ENCODE measurements around the gene RABGAP1.

The RABGAP1 gene

DNA sequence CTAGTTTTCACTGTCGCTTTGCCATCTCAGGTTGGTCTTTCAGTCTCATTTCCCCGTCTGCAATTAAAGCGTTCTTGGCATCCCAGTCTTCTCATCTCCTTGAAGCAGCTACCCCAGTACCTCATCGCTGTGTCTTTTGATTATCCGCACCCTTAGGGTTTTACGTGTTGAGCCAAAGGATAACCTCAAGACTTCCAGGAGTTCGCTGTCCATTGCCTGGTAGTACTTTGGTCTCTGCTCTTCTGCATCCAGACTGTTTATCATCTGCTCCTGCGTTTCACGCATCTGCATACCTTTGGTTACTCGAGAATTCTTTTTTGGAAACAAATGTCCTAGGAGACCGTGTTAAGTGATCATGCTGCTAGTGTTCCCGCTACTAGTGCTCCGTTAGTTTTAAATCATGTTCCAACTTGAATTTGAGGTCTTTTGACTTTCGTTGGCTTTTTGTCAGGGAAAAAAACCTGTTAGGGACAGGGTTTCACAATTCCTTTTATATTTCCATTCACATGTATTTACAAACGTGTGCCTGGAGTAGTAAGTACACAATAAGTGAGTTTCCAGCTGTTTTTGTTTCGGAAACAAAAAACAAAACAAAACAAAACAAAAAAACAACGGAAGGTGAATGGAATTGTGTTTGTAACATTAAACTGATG, 888 bp downstream of the RABGAP1 start:
- intact Hi-C loops (cut with DNase I) = no loop called here
- no peak for DNase-seq

DNA sequence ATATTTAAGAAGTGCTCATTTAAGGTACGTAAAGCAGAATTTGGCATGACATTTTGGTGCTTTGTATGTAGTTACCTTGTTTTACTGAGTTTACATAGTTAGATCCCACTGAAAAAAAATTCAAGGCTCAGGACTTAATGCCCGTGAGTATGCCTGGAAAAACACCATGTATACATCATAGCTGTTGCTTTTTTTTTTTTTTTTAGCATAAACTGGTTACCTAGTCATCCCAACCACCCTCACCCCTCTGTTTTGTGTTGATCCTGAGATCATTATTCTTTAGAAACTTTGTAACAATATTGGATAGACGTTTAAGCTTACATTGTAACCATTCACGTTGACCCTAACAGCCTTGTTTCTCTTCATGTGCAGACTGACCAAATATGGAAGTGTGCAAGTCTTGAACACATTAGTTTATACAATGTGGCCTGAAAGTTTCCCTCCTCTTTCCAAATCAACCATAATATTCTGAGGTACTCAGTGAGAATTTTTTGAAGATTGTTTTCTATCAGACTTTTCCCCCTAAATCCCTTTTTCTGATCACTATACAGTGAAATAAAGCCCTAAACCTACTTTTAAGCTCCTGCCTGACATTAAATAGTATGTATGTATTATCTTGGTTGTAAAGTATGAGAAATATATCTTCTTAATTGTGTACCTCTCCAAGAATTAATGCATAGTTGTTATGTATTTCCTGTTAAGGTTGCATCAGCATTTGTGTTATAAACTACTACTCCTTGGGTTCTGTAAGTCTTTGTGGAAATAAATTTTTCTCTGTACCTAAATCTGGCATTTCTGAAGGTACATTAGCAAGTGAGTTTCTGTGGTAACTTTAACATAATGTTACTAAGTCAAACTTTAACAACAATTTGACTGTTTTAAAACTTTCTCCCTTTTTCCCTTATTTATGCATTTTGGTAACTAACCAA, 4.4 kb downstream of the RABGAP1 start:
- intact Hi-C loops (cut with DNase I) = no loop called here
- no peak for DNase-seq

DNA sequence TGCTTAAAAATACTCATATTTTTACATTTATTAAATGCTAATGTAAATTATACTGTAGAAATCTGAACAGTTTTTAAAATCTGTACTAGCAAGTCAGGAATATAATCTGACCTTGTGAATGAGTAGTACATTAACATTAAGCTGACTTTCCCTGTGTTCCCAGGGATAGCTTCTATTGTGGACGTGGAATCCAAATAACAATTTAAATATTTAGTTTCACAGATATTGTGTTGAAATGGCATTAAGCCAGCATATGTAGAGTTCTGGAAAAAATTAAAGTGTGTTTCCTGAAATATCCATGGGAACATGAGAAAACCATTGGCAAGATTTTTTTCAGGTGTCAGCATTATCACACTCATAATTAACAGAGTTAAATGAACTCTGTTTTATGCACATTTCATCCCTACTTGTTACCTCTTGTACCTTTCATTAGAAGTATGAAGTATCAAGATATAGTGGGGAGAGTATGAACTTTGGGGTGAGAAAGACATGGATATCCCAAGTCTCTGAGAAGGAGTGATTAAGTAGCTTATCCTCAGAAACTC, 5.7 kb downstream of the RABGAP1 start:
- intact Hi-C loops (cut with DNase I) = no loop called here
- DNase-seq = no peak

DNA sequence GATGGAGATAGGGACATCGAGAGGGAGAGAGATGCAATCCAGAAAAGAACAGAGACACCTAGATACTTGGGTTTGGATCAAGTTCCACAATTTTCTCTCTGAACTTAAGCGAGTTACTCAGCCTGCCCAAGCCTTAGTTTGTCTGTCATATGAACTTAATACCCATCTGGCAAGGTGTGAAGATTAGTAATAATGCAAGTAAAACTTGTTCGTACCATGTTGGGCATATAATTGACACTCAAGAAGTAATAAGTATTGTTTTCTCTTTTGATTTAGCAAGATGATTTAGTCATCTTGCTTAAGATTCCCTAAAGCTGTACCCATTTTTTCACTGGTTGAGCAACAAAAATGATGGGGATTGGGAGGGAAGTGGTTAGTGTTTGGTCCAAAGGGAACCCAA, 7.5 kb downstream of the RABGAP1 start:
- intact Hi-C loops (cut with DNase I) = no loop called here
- DNase-seq = no peak

DNA sequence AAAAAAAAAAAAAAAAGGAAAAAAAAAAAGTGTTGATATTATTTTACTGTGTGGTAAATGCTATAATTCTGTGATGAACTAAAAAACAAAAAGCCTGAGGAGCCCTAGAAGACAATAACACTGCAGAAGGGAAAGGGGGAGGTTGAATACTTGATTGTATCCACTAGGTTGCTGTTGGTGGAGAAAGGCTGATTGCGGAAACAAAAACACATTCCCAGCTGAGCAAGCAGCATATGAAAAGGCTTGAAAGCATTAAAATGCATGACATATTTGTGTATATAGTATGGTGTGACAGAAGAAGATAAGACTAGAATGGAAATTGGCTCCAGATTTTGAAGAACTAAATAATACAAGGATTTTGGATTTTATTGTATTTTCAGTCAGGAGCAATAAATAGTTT, 8.9 kb downstream of the RABGAP1 start:
- no peak for DNase-seq
- intact Hi-C loops (cut with DNase I) = no loop called here

DNA sequence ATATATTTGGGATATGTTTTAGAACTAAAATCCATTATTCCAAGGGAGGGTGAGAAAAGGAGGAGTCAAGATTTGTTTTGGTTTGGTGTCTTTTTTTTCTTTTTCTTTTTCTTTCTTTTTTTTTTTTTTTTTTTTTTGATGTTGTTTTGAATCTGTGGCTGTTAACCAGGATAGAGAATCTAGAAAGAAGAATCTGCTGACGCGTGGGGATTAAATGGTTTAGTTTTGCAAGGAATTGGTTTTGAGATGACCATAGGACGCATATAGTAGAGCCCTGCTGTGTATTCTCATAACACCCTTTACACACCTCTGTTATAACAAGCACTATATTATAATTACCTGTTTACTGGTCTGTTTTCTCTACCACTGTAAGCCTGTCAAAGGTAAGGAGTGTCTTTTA, 9.4 kb downstream of the RABGAP1 start:
- DNase-seq = no peak
- intact Hi-C loops (cut with DNase I) = no loop called here

DNA sequence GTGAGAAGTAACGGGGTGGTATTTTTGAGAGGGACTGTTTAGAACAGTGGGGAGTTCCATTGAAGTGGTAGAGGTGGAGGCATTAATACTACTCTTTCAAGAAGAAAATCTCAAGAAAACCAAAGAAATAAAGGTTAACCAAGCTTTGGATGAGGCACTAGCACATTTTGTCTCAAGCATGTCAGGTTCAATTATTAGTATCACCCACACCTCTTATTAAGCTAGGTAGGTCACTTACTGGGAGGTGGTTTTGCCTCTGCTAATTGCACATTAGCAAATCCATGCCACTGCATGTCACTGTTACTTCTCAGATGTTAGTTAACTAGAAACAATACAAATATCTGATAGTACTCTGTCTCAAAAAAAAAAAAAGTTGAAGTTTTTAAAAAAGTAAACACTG, 10.2 kb downstream of the RABGAP1 start:
- intact Hi-C loops (cut with DNase I) = no loop called here
- no peak for DNase-seq

DNA sequence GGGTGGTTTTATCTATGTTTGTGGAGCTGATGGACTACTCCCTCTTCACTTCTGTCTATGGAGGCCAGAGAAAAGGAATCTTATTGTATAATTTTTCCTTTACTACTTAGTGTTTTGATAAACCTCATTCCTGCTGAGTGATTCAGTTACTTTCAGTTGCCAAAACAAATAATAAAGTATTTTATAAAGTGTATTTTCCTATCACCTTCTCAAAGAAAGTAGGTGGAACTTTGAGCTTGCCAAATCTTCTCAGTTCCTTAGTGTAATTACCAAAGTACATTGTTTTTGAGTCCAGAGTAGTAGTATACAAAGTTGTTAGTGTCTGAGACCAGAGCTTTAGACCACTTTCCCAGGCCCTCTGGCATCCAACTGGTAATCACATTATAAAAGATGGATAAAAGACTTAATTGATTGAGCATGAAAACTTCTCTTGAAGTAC, 13.5 kb downstream of the RABGAP1 start:
- DNase-seq = no peak
- intact Hi-C loops (cut with DNase I) = no loop called here

DNA sequence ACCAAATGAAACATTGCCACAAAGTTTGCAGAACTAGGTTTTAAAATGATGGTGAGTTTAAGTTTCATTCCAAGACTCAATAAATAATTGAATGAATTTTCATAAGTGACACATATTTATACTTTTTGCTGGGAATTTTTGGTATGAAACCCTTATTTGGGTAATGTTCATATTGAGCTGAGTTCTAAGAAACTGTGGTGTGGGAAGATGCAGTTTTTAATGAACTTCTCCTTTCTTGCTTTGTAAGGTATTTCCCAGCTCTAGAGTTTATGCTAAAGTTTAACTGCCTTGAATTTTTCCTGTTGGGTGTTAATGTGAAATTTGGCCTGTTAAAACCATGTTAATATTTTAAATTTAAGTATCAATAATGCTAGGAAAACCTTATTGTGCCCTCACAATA, 15.1 kb downstream of the RABGAP1 start:
- intact Hi-C loops (cut with DNase I) = no loop called here
- no peak for DNase-seq

DNA sequence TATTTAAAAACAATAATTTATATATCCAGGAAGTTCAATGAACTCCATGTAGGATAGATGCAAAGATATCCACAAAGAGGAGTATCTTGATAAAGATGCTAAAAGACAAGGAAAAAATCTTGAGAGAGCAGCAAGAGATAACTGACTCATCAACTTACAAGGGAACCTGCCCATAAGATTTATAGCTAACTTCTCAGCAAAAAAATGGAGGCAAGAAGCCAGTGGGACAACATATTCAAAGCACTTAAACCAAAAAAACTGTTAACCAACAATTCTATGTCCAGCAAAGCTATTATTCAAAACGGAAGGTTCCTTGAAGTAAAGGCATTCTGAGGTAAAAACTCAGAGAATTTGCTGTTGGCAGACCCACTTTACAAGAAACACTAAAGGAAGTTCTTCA, 20.3 kb downstream of the RABGAP1 start:
- DNase-seq = no peak
- intact Hi-C loops (cut with DNase I) = no loop called here

DNA sequence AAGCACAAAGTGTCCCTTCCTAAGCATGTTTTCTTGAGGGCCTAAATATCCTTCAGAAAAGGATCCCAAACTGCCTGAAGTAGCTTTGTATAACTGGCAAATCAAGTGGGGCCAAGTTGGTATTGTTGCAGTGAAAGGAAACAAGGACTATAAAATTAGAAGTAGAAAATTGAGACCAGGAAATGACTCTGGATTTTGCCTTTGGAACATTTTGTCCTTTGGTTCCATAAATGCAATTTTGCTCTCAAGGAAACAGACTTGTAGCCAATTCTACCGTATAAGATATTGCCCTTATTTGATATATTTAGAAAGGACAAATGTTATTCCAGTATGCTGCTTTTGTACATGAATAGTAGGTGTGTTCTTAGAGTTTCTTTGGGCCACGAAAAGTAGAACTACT, 34.4 kb downstream of the RABGAP1 start:
- intact Hi-C loops (cut with DNase I) = no loop called here
- no peak for DNase-seq

DNA sequence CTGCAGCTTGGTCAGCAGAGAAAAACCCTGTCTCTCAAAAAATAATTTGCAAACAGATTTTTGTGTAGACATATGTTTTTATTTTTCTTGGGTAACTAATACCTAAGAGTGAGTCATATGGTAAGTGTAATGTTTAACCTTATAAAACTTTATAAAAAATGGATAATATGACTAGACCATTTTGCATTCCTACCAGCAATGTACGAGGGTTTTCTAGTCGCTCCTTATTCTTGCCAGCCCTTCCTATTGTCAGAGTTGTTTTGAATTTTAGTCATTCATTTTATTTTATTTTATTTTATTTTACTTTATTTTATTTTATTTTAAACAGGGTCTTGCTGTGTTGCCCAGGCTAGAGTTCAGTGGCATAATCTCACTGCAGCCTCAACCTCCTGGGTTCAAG, 37.8 kb downstream of the RABGAP1 start:
- DNase-seq = no peak
- intact Hi-C loops (cut with DNase I) = no loop called here

DNA sequence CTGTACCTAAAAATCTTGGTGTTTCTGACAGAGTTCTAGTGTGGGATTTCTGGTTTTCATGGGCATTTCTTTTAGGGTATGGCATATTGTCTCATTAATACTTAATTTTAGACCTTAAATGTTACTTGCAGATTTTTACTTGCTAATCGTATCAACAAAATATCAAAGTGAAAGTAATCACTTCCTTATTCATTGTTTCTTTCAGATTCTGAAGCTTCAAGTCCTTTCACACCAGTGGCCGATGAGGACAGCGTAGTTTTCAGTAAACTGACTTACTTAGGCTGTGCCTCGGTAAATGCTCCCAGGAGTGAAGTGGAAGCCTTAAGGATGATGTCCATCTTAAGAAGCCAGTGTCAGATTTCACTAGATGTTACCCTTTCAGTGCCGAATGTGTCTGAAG, 45.2 kb downstream of the RABGAP1 start:
- intact Hi-C loops (cut with DNase I) = no loop called here
- no peak for DNase-seq

DNA sequence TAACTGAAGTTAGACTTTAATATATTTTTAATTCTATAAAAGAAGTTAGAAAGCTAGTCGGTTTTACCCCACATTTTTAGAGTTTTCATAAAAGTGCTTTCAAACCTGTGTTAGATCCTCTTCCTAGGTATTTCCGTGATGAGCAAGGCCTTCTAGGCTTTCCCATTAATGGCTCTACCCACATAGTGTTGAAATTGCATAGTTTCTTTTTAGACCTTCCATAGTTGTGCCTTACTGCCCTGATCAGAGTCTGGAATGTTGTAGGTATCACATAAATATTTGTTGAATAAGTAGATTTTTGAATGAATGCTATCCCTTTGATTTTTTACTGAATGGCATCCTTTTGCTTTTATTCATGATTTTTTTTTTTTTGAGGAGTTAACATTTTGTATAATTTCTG, 47.3 kb downstream of the RABGAP1 start:
- intact Hi-C loops (cut with DNase I) = no loop called here
- no peak for DNase-seq

DNA sequence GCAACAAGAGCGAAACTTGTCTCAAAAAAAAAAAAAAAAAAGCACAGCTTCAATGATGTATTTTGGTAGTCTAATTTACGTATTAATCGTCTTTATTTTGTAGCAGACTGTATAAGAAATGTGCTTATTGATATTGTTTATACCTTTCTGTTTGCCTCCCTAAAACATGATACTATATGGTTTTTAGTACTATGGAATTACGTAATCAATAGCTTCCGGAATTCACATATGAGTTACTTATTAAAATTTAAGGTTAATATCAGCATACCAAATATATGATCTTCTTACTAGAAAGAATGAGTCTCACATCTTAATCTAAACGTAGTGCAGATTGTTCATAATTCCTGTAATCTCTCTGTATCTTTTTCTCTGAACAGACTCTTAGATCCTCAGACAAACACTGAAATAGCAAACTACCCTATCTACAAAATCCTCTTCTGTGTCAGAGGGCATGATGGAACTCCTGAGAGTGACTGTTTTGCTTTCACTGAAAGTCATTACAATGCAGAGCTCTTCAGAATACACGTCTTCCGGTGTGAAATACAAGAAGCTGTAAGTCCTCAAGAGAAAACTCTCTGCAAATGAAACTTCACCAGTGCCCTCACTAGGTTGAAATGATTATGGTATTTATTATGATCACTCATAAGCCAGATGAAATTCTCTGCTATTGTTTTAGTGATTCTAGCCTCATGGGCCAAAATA, 48.3 kb downstream of the RABGAP1 start:
- DNase-seq = no peak
- intact Hi-C loops (cut with DNase I) = no loop called here

DNA sequence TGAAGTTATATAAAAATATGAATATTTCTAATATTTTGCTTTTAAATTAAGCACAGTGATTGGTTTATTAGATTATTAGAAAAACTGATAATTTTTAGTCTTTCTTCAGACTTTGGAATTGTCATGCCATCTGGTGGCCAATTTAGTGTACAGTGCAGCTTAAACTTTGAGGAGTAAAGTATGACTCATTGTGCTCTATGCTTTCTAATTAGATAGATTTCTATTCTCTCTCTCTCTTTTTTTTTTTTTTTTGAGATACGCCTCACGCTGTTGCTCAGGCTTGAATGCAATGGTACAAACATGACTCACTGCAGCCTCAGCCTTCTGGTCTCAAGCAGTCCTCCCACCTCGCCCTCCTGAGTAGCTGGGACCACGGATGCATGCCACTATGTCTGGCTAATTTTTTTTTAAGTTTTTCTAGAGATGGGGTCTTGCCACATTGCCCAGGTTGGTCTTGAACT, 50.6 kb downstream of the RABGAP1 start:
- peak in 3 of 10 donors; percentile 18 to 75 (median 25) for DNase-seq
- intact Hi-C loops (cut with DNase I) = loop anchor here (10.0 kb wide), 1 partner anchor 87 kb away; the partner anchor contains the start of gene RC3H2

DNA sequence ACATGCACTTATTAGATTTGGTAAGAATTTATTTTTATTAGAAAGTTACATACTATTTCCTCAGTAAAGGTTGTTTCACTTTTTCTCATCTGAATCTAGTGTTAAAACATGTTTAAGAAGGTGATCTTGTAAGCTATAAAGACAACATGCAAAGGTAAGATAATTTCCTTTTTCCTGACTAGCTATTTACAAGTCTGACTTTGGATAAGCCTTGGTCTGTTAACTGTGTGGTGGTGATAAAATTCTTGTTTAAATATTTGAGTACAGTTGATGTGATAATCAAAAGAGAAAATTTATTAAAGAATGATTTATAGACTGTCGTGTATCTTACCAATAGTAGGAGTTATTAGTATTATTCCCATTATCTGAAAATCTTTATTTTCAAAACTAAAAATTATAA, 55.8 kb downstream of the RABGAP1 start:
- DNase-seq = no peak
- intact Hi-C loops (cut with DNase I) = loop anchor here (10.0 kb wide), 1 partner anchor 92 kb away; the partner anchor contains the start of gene RC3H2

DNA sequence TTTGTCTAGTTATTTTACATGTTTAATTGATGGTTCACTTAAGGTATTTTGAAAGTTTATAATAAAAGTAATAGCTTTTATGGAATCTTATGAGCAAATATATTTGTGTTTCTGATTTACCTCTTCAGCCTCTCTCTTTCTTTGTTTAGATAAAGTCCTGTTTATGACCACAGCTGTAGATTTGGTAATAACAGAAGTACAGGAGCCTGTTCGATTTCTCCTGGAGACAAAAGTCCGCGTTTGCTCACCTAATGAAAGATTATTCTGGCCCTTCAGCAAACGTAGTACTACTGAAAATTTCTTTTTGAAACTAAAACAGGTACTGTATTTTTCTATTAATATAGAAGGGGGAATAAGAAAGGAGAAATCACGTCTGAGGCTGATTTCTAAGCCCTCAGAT, 57.6 kb downstream of the RABGAP1 start:
- no peak for DNase-seq
- intact Hi-C loops (cut with DNase I) = loop anchor here (10.0 kb wide), 1 partner anchor 94 kb away; the partner anchor contains the start of gene RC3H2

DNA sequence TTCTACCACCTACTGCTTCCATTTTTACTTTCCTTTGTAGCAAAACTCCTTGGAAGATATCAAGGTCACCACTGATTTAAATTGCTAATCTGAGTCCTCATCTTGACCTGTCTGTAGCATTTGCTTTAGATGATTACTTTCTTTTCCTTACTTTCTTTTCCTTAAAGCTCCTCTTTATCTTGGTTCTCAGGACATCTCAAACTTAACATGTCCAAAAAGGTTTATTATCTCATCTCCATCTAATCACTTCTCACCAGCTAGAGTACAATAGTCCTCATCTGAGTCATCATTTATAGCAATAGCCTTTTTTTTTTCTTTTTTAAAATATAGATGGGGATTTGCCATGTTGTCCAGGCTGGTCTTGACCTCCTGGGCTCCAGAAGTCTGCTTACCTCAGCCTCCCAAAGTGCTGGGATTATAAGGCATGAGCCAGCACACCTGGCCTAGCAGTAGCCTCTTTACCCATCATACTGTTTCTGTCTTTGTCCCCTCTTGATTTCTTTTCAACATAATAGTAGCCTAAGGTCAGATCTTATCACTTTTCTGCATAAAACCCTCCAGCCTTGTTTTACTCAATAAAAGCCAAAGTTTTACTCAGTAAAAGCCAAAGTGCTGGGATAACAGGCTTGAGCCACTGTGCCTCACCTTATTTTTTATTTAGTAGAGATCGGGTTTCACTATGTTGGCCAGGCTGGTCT, 59.7 kb downstream of the RABGAP1 start:
- no peak for DNase-seq
- intact Hi-C loops (cut with DNase I) = no loop called here

DNA sequence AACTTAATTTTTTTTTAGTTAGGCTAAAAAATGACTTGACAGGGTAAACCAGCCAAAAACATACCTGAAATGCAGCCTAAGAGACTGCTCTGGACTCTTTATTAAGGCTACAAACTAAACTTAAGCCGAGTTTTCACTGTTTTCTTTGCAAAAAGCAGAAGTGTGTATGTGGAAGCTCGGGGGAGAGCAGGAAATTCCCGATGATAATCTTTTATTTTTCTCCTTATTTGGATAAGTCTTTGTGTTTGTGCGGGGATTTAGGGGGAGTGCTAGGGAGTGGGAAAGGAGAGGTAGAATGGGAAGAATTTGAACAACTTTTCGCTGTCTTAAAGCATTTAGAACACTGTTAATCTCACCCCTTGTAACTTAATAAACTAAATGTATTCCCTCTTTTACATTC, 61.9 kb downstream of the RABGAP1 start:
- DNase-seq = no peak
- intact Hi-C loops (cut with DNase I) = no loop called here
